Measurements from ENCODE around the gene RRAGC. TPM values are rescaled to one million over a fixed set of nuclear protein-coding genes. Genes with fewer than 3 reads are reported as not detected.

The RRAGC gene
- total and polyA plus RNA-seq, 10 of the 15 experiments (the other 5 are each of a cell fraction or from before 2014, with no cell fraction given), result 5.5 to 22.1 (median 15.0) TPM

- TF ChIP-seq YY1 (IDR thresholded peaks at IDR 0.05; ENCODE audit: low read depth, low read length) (peak; percentile 38; the same call in 1 of the 2 replicates), HCFC1 (IDR thresholded peaks at IDR 0.05; ENCODE audit: low read length) (no peak), YBX1 (IDR thresholded peaks at IDR 0.05) (no peak), BRCA1 (IDR thresholded peaks at IDR 0.05; ENCODE audit: low read depth, low read length) (no peak), GATAD2B (conservative IDR thresholded peaks at IDR 0.05; ENCODE audit: low read depth) (peak; percentile 67; the same call in 1 of the 2 replicates), BMI1 (IDR thresholded peaks at IDR 0.05; ENCODE audit: borderline replicate concordance) (no peak), HDAC2 (IDR thresholded peaks at IDR 0.05) (no peak), SP1 (IDR thresholded peaks at IDR 0.05; ENCODE audit: low read depth, low read length) (no peak), CTCF (IDR thresholded peaks at IDR 0.05 in 2 of 3, conservative IDR thresholded peaks at IDR 0.05 in 1 of 3; ENCODE audit: control insufficient read depth in 2 of 3, extremely low read depth in 1 of 3, insufficient read depth in 1 of 3, low read depth in 3 of 3, low read length in 3 of 3) (peak; percentile 63 to 71 (median 67); a peak in 5 of 6 replicates), CBFB (IDR thresholded peaks at IDR 0.05; ENCODE audit: low read depth) (no peak), TCF12 (IDR thresholded peaks at IDR 0.05; ENCODE audit: low read depth, low read length) (no peak), PML (IDR thresholded peaks at IDR 0.05; ENCODE audit: low read length) (no peak), POLR2AphosphoS2 (IDR thresholded peaks at IDR 0.05; ENCODE audit: low read depth, low read length) (no peak), ZBTB11 (CRISPR knock-in tag; IDR thresholded peaks at IDR 0.05) (no peak), CEBPZ (IDR thresholded peaks at IDR 0.05; ENCODE audit: low read depth, low read length) (no peak), SMARCA5 (IDR thresholded peaks at IDR 0.05) (no peak), NR2F1 (conservative IDR thresholded peaks at IDR 0.05) (no peak), SMC3 (IDR thresholded peaks at IDR 0.05; ENCODE audit: borderline replicate concordance, low read length) (peak; percentile 55), ZNF24 (IDR thresholded peaks at IDR 0.05) (0 out of 2 replicates have a peak, but pooled peaks have one; percentile 49), BACH1 (IDR thresholded peaks at IDR 0.05; ENCODE audit: borderline replicate concordance) (0 out of 2 replicates have a peak, but pooled peaks have one; percentile 22), NKRF (conservative IDR thresholded peaks at IDR 0.05) (no peak)
Measured at GRCh38 chr1:38818175-38818976, 41.2 kb downstream of the RRAGC start (continued).
